T-helper 2 cell treated with Interferon-gamma antibody and Interleukin-4, amounts not matched to agents 5 μg/mL and 100 μg/mL, for 36 hours (primary cell): ENCODE measurements around the gene CFAP90.

Experiments used
- DNase-seq: peaks from one replicate; pipeline ENCODE4 v3.0.0; 2021; ENCODE audit warnings: low spot score
- H3K27ac Mint-ChIP-seq: one replicate; pipeline ENCODE4 v1.8.0; 2021; ENCODE audit warnings: mild to moderate bottlenecking, mixed read lengths
- H3K27me3 Mint-ChIP-seq: one replicate; pipeline ENCODE4 v1.8.0; 2021; ENCODE audit warnings: low read depth, mixed read lengths
- H3K36me3 Mint-ChIP-seq: one replicate; pipeline ENCODE4 v1.8.0; 2021; ENCODE audit warnings: low read depth, mixed read lengths
- H3K4me1 Mint-ChIP-seq: one replicate; pipeline ENCODE4 v1.8.0; 2021; ENCODE audit warnings: low read depth, mixed read lengths
- H3K4me3 Mint-ChIP-seq: one replicate; pipeline ENCODE4 v1.8.0; 2022; ENCODE audit warnings: mild to moderate bottlenecking, moderate library complexity, mixed read lengths
- H3K9me3 Mint-ChIP-seq: one replicate; pipeline ENCODE4 v1.8.0; 2021; ENCODE audit warnings: mixed read lengths

CFAP90 gene

DNA sequence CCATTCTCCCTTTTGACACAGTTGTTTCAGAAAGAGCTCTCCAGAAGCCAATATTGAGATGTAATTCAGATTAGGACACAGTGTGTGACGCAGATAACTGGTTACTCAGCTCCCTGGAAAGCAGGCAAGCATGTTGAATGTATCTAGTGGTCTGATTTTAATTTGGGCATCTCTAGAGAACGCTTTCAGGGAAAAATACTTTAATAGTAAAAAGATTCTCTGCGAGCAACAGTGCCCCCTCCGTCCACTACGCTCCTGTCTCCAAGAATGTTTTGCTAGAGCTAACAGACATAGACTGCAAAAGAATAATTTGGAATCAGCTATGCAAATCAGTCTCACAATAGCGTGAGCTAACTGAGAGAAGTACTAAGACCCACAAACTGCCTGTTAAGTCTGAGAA is 23.3 kb downstream of the CFAP90 start:
- no peak overlapping the region for H3K4me3 Mint-ChIP-seq
- DNase-seq: no peak
- H3K36me3 Mint-ChIP-seq: no peaks in the 10 kb centered on the region
- no peaks in the 10 kb centered on the region for H3K9me3 Mint-ChIP-seq
- H3K27ac Mint-ChIP-seq: no peak overlapping the region
- H3K27me3 Mint-ChIP-seq: peaks cover 3% of the 10 kb centered on the region
- H3K4me1 Mint-ChIP-seq: no peaks in the 10 kb centered on the region

GRCh38 chr5:7825630-7826029 is 25.3 kb downstream of the CFAP90 start:
- no peaks in the 10 kb centered on the region for H3K9me3 Mint-ChIP-seq
- no peaks in the 10 kb centered on the region for H3K4me1 Mint-ChIP-seq
- H3K4me3 Mint-ChIP-seq: no peak overlapping the region
- no peak overlapping the region for H3K27ac Mint-ChIP-seq
- H3K36me3 Mint-ChIP-seq: no peaks in the 10 kb centered on the region
- H3K27me3 Mint-ChIP-seq: peaks cover 9% of the 10 kb centered on the region
- DNase-seq: no peak

- H3K4me3 Mint-ChIP-seq: no peak overlapping the region
- peaks cover 9% of the 10 kb centered on the region for H3K27me3 Mint-ChIP-seq
- no peaks in the 10 kb centered on the region for H3K4me1 Mint-ChIP-seq
- H3K9me3 Mint-ChIP-seq: no peaks in the 10 kb centered on the region
- H3K36me3 Mint-ChIP-seq: no peaks in the 10 kb centered on the region
- no peak overlapping the region for H3K27ac Mint-ChIP-seq
- DNase-seq: no peak
Measured at GRCh38 chr5:7824995-7825394, 25.9 kb downstream of the CFAP90 start.

DNA sequence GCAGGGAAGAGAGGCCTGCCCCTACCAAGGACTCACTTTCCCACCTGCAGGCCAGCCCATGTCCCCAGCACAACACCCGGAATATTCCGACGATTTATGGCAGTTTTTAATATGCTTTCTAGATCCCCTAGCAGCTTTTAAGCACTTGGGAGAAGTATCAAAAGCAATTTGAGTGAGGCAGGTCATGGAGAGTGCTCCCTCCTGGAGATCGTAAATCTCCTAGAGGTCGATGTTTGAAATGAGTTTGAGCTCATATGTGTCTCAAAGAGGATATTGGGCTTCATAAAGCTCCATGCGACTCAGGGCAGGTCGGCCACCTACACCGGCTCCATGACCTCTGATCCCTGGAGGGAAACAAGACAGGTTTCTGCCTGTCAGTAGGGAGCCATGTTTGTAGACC is 27.3 kb downstream of the CFAP90 start:
- Mint-ChIP-seq H3K27ac (no peak overlapping the region), H3K9me3 (no peaks in the 10 kb centered on the region), H3K27me3 (peaks cover 9% of the 10 kb centered on the region), H3K4me1 (no peaks in the 10 kb centered on the region), H3K4me3 (no peak overlapping the region), H3K36me3 (no peaks in the 10 kb centered on the region)
- DNase-seq: no peak

- peaks cover 9% of the 10 kb centered on the region for H3K27me3 Mint-ChIP-seq
- no peak for DNase-seq
- no peak overlapping the region for H3K27ac Mint-ChIP-seq
- H3K9me3 Mint-ChIP-seq: no peaks in the 10 kb centered on the region
- no peaks in the 10 kb centered on the region for H3K4me1 Mint-ChIP-seq
- H3K36me3 Mint-ChIP-seq: no peaks in the 10 kb centered on the region
- H3K4me3 Mint-ChIP-seq: no peak overlapping the region
Measured at GRCh38 chr5:7822449-7822848, 28.5 kb downstream of the CFAP90 start.

DNA sequence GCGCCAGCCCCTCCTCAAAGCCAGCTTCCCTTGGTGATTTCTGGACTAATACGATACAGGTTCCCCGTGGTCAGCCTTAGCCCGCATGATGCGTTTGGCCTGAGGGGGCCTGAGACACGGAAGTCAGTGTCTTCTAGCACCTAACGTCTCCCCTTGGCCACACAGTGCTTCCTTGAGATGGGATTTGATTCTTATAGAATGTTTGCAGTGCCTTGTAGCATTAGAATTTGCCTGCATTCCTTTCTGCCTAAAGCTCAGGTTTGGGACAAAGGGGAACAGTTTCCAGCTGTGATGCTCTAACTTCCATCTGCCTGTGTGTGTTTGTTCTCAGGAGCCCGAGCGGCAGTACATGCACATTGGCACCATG is 34.4 kb downstream of the CFAP90 start:
- no peak for DNase-seq
- Mint-ChIP-seq H3K4me1 (no peaks in the 10 kb centered on the region), H3K27me3 (peaks cover 11% of the 10 kb centered on the region), H3K4me3 (no peak overlapping the region), H3K27ac (no peak overlapping the region), H3K36me3 (no peaks in the 10 kb centered on the region), H3K9me3 (no peaks in the 10 kb centered on the region)

DNA sequence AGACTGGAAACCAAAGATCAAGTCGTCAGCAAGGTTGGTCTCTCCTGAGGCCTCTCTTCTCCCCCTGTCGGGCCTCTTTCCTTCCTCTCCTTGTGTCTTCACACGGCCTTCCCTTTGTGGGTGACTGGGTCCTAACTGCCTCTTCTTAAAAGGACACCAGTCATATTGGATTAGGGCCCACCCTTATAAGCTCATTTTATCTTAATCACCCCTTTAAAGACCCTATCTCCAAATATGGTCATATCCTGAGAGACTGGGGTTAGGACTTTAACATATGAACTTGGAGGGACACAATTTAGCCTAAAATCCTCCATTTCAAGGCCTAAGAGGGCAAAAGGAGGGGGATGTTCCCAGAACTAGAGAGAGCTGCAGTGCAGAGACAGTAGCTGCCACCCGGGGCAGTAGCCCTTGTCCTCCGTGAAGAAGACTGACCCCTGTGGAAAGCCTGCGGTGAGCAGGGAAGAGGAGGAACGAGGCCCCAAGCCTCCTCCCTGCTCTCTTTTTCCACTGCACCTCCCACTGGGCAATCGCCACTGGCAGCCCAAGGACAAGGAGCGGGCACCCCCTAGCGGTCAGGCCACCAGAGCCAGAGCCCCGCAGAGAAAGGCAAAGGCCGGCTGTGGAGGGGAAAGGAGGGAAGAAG is 34.9 kb downstream of the CFAP90 start:
- Mint-ChIP-seq H3K27me3 (peaks cover 10% of the 10 kb centered on the region), H3K9me3 (no peaks in the 10 kb centered on the region), H3K4me1 (no peaks in the 10 kb centered on the region), H3K4me3 (no peak overlapping the region), H3K27ac (no peak overlapping the region), H3K36me3 (no peaks in the 10 kb centered on the region)
- DNase-seq: peak; percentile 54

DNA sequence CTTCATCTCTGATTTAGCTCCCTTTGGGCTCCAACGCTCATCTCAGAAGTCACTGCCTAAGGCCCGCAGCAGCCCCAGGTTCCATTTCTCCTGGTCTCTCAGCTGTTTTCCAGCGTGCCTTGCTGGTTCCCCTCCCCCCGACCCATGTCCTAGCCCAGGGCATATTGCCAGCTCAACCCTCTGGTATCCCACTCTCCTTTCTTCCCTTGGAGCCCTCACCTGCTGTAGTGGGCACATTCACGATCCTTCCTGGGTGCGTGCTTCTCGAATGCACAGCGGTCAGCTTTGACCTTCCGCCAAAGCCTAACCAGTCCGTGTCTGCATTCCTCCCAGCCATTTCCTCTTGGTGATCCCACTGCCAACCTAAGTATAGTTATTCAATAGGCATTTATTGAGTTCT is 36.1 kb downstream of the CFAP90 start:
- Mint-ChIP-seq H3K27ac (no peak overlapping the region), H3K4me1 (no peaks in the 10 kb centered on the region), H3K9me3 (no peaks in the 10 kb centered on the region), H3K4me3 (no peak overlapping the region), H3K27me3 (peaks cover 14% of the 10 kb centered on the region), H3K36me3 (no peaks in the 10 kb centered on the region)
- DNase-seq: no peak

GRCh38 chr5:7813576-7813975 is 37.4 kb downstream of the CFAP90 start:
- no peaks in the 10 kb centered on the region for H3K9me3 Mint-ChIP-seq
- no peak overlapping the region for H3K27ac Mint-ChIP-seq
- no peak for DNase-seq
- no peaks in the 10 kb centered on the region for H3K4me1 Mint-ChIP-seq
- H3K4me3 Mint-ChIP-seq: no peak overlapping the region
- H3K27me3 Mint-ChIP-seq: peaks cover 14% of the 10 kb centered on the region
- H3K36me3 Mint-ChIP-seq: no peaks in the 10 kb centered on the region

GRCh38 chr5:7813007-7813406 is 37.9 kb downstream of the CFAP90 start:
- no peaks in the 10 kb centered on the region for H3K36me3 Mint-ChIP-seq
- no peak overlapping the region for H3K27ac Mint-ChIP-seq
- DNase-seq: no peak
- H3K27me3 Mint-ChIP-seq: peaks cover 14% of the 10 kb centered on the region
- H3K9me3 Mint-ChIP-seq: no peaks in the 10 kb centered on the region
- no peaks in the 10 kb centered on the region for H3K4me1 Mint-ChIP-seq
- no peak overlapping the region for H3K4me3 Mint-ChIP-seq

DNA sequence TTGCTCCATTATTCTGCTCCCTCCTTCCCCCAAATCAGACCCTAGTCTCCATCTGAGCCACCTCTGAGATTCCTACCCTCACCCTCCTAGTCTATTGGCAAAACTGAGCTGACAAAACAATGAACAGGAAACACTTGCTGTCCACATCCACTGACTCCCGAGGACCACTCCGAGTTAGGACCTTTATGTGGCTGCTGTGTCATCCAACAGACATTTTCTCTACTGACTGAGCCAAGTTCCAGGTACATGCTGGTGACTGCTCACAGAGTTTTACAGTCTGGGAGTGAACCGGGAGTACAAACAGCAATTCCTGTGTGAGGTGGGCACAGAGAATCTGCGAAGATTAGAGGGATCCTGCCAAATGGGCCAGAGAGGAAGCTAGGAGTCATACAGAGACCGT is 39.2 kb downstream of the CFAP90 start:
- Mint-ChIP-seq H3K36me3 (no peaks in the 10 kb centered on the region), H3K9me3 (no peaks in the 10 kb centered on the region), H3K27me3 (peaks cover 13% of the 10 kb centered on the region), H3K27ac (no peak overlapping the region), H3K4me3 (no peak overlapping the region), H3K4me1 (no peaks in the 10 kb centered on the region)
- DNase-seq: no peak

GRCh38 chr5:7808998-7809397 is 41.9 kb downstream of the CFAP90 start:
- DNase-seq: no peak
- Mint-ChIP-seq H3K27me3 (peaks cover 10% of the 10 kb centered on the region), H3K27ac (no peak overlapping the region), H3K36me3 (no peaks in the 10 kb centered on the region), H3K9me3 (no peaks in the 10 kb centered on the region), H3K4me3 (no peak overlapping the region), H3K4me1 (no peaks in the 10 kb centered on the region)

GRCh38 chr5:7805379-7805778 is 45.6 kb downstream of the CFAP90 start:
- H3K4me3 Mint-ChIP-seq: no peak overlapping the region
- H3K36me3 Mint-ChIP-seq: no peaks in the 10 kb centered on the region
- no peak overlapping the region for H3K27ac Mint-ChIP-seq
- no peaks in the 10 kb centered on the region for H3K4me1 Mint-ChIP-seq
- DNase-seq: no peak
- no peaks in the 10 kb centered on the region for H3K9me3 Mint-ChIP-seq
- peaks cover under 1% of the 10 kb centered on the region for H3K27me3 Mint-ChIP-seq

GRCh38 chr5:7803937-7804336 is 47.0 kb downstream of the CFAP90 start:
- H3K4me1 Mint-ChIP-seq: no peaks in the 10 kb centered on the region
- H3K9me3 Mint-ChIP-seq: no peaks in the 10 kb centered on the region
- H3K36me3 Mint-ChIP-seq: no peaks in the 10 kb centered on the region
- no peak for DNase-seq
- H3K4me3 Mint-ChIP-seq: no peak overlapping the region
- no peaks in the 10 kb centered on the region for H3K27me3 Mint-ChIP-seq
- H3K27ac Mint-ChIP-seq: no peak overlapping the region

- no peaks in the 10 kb centered on the region for H3K36me3 Mint-ChIP-seq
- no peak overlapping the region for H3K27ac Mint-ChIP-seq
- no peaks in the 10 kb centered on the region for H3K9me3 Mint-ChIP-seq
- no peaks in the 10 kb centered on the region for H3K4me1 Mint-ChIP-seq
- no peak overlapping the region for H3K4me3 Mint-ChIP-seq
- DNase-seq: no peak
- H3K27me3 Mint-ChIP-seq: no peaks in the 10 kb centered on the region
Measured at GRCh38 chr5:7802855-7803254, 48.1 kb downstream of the CFAP90 start.
